Prostate gland (tissue), 2 donors: ENCODE measurements around the gene KLHL2. TPM values are rescaled to one million over a fixed set of nuclear protein-coding genes. Genes with fewer than 3 reads are reported as not detected.

Experiments
- DNase-seq: peaks from one replicate; pipeline ENCODE4 v3.0.0-alpha.2; 2019; ENCODE audit warnings: low spot score
- H3K27ac ChIP-seq, 2 donors: fragments of 200-600 bp; sonication (generic); 2 replicates each; pipeline ENCODE4 v1.5.1; 2017 to 2019
- H3K27me3 ChIP-seq: fragments of 200-600 bp; sonication (generic); replicated peaks from 2 replicates; pipeline ENCODE4 v1.5.1; 2019; ENCODE audit not compliant: insufficient read depth
- H3K36me3 ChIP-seq, 2 donors: fragments of 200-600 bp; sonication (generic); 1 replicate in 1 of 2; 2 replicates in 1 of 2; pipeline versions ENCODE4 v1.5.1 to v1.8.1; 2017 to 2019
- H3K4me1 ChIP-seq: fragments of 200-600 bp; sonication (generic); replicated peaks from 2 replicates; pipeline ENCODE4 v1.5.1; 2019
- H3K4me3 ChIP-seq, 2 donors: fragments of 200-600 bp; sonication (generic); 2 replicates each; pipeline ENCODE4 v1.5.1; 2017 to 2019
- H3K9me3 ChIP-seq: fragments of 200-600 bp; sonication (generic); 2 replicates; pipeline ENCODE4 v1.5.1; 2017
- POLR2A ChIP-seq: fragments of 450-650 bp; IDR thresholded peaks from one replicate; pipeline ENCODE4 v1.6.1; 2016; ENCODE audit warnings: antibody characterized with exemption, mild to moderate bottlenecking
- POLR2AphosphoS5 ChIP-seq: sonication (generic); formaldehyde crosslinking; IDR thresholded peaks from one replicate; pipeline ENCODE4 v1.6.1; 2017; ENCODE audit warnings: antibody characterized with exemption
- WGBS: methylation state at CpG from one replicate; pipeline ENCODE4 v1.1.5; 2018; 5-methylcytosine and 5-hydroxymethylcytosine counted together
- intact Hi-C: fragments of 100-400 bp; cut with DNase I; formaldehyde crosslinking; loops from one replicate; pipeline ENCODE4 v1.14.2; 2022
- total RNA-seq, 2 donors: library from RNA; depleted of rRNA; stranded (reverse); fragments of >200 nt; gene quantifications; one replicate each; pipeline ENCODE4 v1.1.0, GENCODE V29; 2016
- TF ChIP-seq, protein P1 (sequence below), 4 experiments: fragments of 200-600 bp in 2 of 4; fragments of 450-650 bp in 2 of 4; sonication (generic) in 2 of 4; IDR thresholded peaks; 1 replicate in 3 of 4; 2 replicates in 1 of 4; pipeline ENCODE4 v1.5.1; 2016 to 2019; ENCODE audit warnings: antibody characterized with exemption in 4 of 4, mild to moderate bottlenecking in 2 of 4, moderate library complexity in 2 of 4

KLHL2 gene
- total RNA-seq, 2 donors from 2014 or later = 20.4 to 22.2 TPM

DNA sequence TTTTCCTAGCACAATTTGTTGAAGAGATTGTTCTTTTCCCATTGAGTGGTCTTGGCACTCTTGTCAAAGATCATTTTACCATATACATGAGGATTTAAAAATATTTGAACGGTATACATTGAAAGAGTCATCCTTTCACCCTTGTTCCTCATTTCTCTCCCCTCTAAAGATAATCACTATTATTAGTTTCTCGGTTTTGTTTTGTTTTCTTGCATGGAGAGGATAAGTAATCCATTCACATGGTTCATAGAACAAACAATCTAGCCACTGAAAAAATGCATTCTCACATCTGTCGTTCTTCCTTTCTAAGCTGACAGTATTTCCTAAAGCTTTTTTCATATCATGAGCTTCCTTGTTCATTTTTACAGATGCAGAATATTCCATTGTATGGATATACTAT is 80.9 kb downstream of the KLHL2 start:
- TF ChIP-seq POLR2AphosphoS5 = no peak
- no peak for TF ChIP-seq POLR2A
- TF ChIP-seq, protein P1, sequence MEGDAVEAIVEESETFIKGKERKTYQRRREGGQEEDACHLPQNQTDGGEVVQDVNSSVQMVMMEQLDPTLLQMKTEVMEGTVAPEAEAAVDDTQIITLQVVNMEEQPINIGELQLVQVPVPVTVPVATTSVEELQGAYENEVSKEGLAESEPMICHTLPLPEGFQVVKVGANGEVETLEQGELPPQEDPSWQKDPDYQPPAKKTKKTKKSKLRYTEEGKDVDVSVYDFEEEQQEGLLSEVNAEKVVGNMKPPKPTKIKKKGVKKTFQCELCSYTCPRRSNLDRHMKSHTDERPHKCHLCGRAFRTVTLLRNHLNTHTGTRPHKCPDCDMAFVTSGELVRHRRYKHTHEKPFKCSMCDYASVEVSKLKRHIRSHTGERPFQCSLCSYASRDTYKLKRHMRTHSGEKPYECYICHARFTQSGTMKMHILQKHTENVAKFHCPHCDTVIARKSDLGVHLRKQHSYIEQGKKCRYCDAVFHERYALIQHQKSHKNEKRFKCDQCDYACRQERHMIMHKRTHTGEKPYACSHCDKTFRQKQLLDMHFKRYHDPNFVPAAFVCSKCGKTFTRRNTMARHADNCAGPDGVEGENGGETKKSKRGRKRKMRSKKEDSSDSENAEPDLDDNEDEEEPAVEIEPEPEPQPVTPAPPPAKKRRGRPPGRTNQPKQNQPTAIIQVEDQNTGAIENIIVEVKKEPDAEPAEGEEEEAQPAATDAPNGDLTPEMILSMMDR (IDR thresholded peaks at IDR 0.05) = no peak
- Histone ChIP-seq H3K4me1 (no peaks in the 10 kb centered on the region), H3K27ac (no peak overlapping the region), H3K4me3 (no peak overlapping the region), H3K36me3 (no peaks in the 10 kb centered on the region), H3K9me3 (no peaks in the 10 kb centered on the region), H3K27me3 (no peaks in the 10 kb centered on the region)
- intact Hi-C loops = no loop called here
- DNase-seq = no peak
- WGBS = 72% methylated on average over 3 of the region's 3 CpGs

GRCh38 chr4:165288639-165289422 is 81.5 kb downstream of the KLHL2 start:
- no peak for DNase-seq
- Histone ChIP-seq H3K4me1 (no peaks in the 10 kb centered on the region), H3K27me3 (no peaks in the 10 kb centered on the region), H3K27ac (no peak overlapping the region), H3K36me3 (no peaks in the 10 kb centered on the region), H3K4me3 (no peak overlapping the region), H3K9me3 (no peaks in the 10 kb centered on the region)
- intact Hi-C loops = no loop called here
- TF ChIP-seq POLR2AphosphoS5 (peak; percentile 7), POLR2A (no peak)

DNA sequence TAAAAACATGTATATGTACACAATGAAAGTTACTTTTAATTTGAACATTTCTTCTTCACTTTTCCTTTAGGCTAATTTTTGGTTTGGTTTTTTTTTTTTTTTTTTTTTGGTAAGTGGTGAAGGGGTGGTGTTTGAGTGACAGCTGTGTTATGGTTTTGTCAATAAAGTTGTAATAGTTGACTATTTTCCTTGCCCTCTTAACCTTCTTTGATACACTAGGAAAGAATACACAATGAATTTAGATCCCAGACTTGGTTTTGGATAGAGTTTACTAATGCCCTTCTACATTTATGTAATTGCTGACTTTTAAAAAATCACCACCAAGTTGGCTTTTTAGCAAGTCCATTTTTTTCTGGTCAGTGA is 82.0 kb downstream of the KLHL2 start:
- no peaks in the 10 kb centered on the region for H3K27me3 ChIP-seq
- intact Hi-C loops = no loop called here
- H3K9me3 ChIP-seq = no peaks in the 10 kb centered on the region
- no peak overlapping the region for H3K4me3 ChIP-seq
- H3K27ac ChIP-seq = no peak overlapping the region
- no peaks in the 10 kb centered on the region for H3K36me3 ChIP-seq
- TF ChIP-seq, protein P1 (IDR thresholded peaks at IDR 0.05) = no peak
- TF ChIP-seq POLR2AphosphoS5 = no peak
- TF ChIP-seq POLR2A = no peak
- DNase-seq = no peak
- no peaks in the 10 kb centered on the region for H3K4me1 ChIP-seq

DNA sequence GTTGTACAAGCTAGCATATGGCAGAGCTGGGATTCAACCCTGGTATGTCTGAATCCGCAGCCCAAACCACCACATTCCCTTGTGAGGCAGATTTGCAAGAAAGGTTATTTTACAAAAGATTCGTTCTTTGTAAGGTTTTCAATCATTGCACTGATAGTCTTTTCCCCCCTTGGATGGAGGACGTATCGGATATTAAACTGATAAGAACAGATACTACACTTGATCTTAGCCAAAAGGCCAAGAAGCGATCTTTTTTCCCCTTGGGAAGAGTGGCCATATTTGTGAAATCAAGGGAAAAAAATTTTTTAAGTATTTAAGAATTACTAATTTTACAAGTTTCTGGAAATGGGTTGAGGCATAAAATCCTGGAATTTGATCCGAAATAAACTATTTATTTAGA is 85.7 kb downstream of the KLHL2 start:
- Histone ChIP-seq H3K27ac (no peak overlapping the region), H3K9me3 (no peaks in the 10 kb centered on the region), H3K36me3 (no peaks in the 10 kb centered on the region), H3K4me3 (no peak overlapping the region), H3K27me3 (no peaks in the 10 kb centered on the region), H3K4me1 (no peaks in the 10 kb centered on the region)
- DNase-seq = no peak
- intact Hi-C loops = no loop called here
- TF ChIP-seq POLR2AphosphoS5 = no peak
- no peak for TF ChIP-seq POLR2A
- TF ChIP-seq, protein P1 (IDR thresholded peaks at IDR 0.05) = no peak
- WGBS = 97% methylated on average over 6 of the region's 6 CpGs

DNA sequence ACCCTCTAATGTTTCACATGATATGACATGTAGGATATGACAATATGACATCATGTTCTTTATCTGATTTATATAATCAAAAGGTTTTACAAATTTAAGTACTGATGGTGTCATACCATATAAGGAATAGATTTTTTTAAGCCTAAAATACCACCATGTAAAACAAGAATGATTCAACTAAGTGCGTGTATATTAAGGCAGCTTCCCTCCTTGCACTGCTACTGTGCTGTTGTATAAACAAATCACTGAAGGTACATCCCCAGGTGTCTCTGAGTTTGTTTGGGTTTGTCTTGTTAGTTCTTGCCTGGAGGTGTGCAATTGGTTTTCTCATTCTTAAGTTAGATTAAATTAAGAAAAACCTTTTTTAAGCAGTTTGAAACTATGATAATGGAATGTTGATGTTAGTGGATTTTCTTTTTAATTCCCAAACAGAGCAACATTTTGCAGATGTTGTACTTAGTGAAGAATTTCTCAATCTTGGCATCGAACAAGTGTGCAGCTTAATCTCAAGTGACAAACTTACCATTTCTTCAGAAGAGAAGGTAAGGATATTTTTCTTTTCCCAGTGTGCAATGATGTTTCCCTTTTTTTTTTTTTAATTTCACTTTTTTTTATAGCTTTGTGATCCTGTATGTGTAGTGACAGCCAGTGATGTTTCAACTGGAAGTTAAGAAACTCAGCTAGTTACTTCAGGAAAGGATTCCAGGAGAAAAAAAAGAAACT is 86.7 kb downstream of the KLHL2 start:
- DNase-seq = no peak
- Histone ChIP-seq H3K4me3 (no peak overlapping the region), H3K27me3 (no peaks in the 10 kb centered on the region), H3K9me3 (no peaks in the 10 kb centered on the region), H3K4me1 (no peaks in the 10 kb centered on the region), H3K27ac (no peak overlapping the region), H3K36me3 (no peaks in the 10 kb centered on the region)
- TF ChIP-seq, protein P1 (IDR thresholded peaks at IDR 0.05) = no peak
- no peak for TF ChIP-seq POLR2AphosphoS5
- TF ChIP-seq POLR2A = no peak
- intact Hi-C loops = no loop called here
- WGBS = 61% methylated on average over 2 of the region's 2 CpGs
